GM12878 (cell line): ENCODE measurements around the gene ITGA11. TPM values are rescaled to one million over a fixed set of nuclear protein-coding genes. Genes with fewer than 3 reads are reported as not detected.

ENCODE experiments used
- ATAC-seq: fragments of 200-7000 bp; cut with Tn5 transposase; 3 replicates; pipeline ENCODE4 v1.9.1; 2020; ENCODE audit warnings: mild to moderate bottlenecking, moderate library complexity
- BruUV-seq: library from RNA; stranded (reverse); fragments of 400-500 nt; replicated peaks from 2 replicates; lab custom pipeline; 2021; lab: Mats Ljungman, UMichigan
- CTCF ChIA-PET: fragments of 300-600 bp; sonication (Branson Sonifier 250); formaldehyde crosslinking; extraction: SDS; loops from one replicate; lab custom pipeline; 2021; ENCODE audit warnings: inconsistent platforms; lab: Yijun Ruan, JAX
- POLR2A ChIA-PET: fragments of 350-600 bp; formaldehyde crosslinking; extraction: SDS; loops from one replicate; lab custom pipeline; 2021; ENCODE audit warnings: inconsistent platforms; lab: Charles Lee
- RAD21 ChIA-PET: fragments of 300-600 bp; sonication (Branson Sonifier 250); formaldehyde crosslinking; loops from one replicate; lab custom pipeline; 2023; ENCODE audit warnings: antibody characterized with exemption; ENCODE audit not compliant: unreplicated experiment; lab: Charles Lee
- SMC1A ChIA-PET: fragments of 300-600 bp; sonication (Branson Sonifier 250); formaldehyde crosslinking; loops from one replicate; lab custom pipeline; 2023; ENCODE audit not compliant: unreplicated experiment, uncharacterized antibody; lab: Charles Lee
- DNase-seq: peaks from one replicate; pipeline ENCODE4 v3.0.0-alpha.2; 2011; ENCODE audit warnings: low read depth, low spot score
- FAIRE-seq: peaks from 3 replicates; lab custom pipeline; 2011; peaks lifted over from hg19 to GRCh38; lab: Jason Lieb, UNC
- H2AFZ ChIP-seq: 2 replicates; pipeline ENCODE4 v1.6.0; 2011; ENCODE audit warnings: low read depth, low read length, control low read depth; ENCODE audit not compliant: control insufficient read depth
- H3K27ac ChIP-seq: 2 replicates; pipeline ENCODE4 v1.5.1; 2011; ENCODE audit warnings: control low read depth; ENCODE audit not compliant: control insufficient read depth, insufficient read depth
- H3K27me3 ChIP-seq, 2 experiments: replicated peaks in 1 of 2; 2 replicates each; pipeline versions ENCODE4 v1.6.0 to v1.6.1; 2011; ENCODE audit warnings: low read length in 1 of 2; ENCODE audit not compliant: control insufficient read depth in 2 of 2, insufficient read depth in 2 of 2
- H3K36me3 ChIP-seq, 2 experiments: 2 replicates each; pipeline ENCODE4 v1.5.1; 2011; ENCODE audit warnings: low read length in 1 of 2; ENCODE audit not compliant: control insufficient read depth in 2 of 2, insufficient read depth in 2 of 2
- H3K4me1 ChIP-seq: 2 replicates; pipeline ENCODE4 v1.6.1; 2011; ENCODE audit warnings: mild to moderate bottlenecking, low read length, moderate library complexity, mixed read lengths; ENCODE audit not compliant: control insufficient read depth, insufficient read depth
- H3K4me2 ChIP-seq: 2 replicates; pipeline ENCODE4 v1.6.0; 2011; ENCODE audit warnings: control low read depth; ENCODE audit not compliant: control insufficient read depth, insufficient read depth
- H3K4me3 ChIP-seq: fragments of 200-600 bp; sonication (generic); 2 replicates; pipeline ENCODE4 v1.5.1; 2016
- H3K79me2 ChIP-seq: 2 replicates; pipeline ENCODE4 v1.6.0; 2011; ENCODE audit warnings: low read length; ENCODE audit not compliant: control insufficient read depth, insufficient read depth
- H3K9ac ChIP-seq: 2 replicates; pipeline ENCODE4 v1.8.0; 2011; ENCODE audit warnings: low read length, control low read depth, mixed read lengths; ENCODE audit not compliant: control insufficient read depth, insufficient read depth
- H3K9me3 ChIP-seq: replicated peaks from 3 replicates; pipeline ENCODE4 v1.5.1; 2011; ENCODE audit warnings: mild to moderate bottlenecking, low read length; ENCODE audit not compliant: control insufficient read depth, insufficient read depth
- H4K20me1 ChIP-seq: 2 replicates; pipeline ENCODE4 v1.6.0; 2011; ENCODE audit not compliant: control insufficient read depth, insufficient read depth
- BHLHE40 ChIP-seq, 2 experiments: fragments of 450-650 bp in 1 of 2; IDR thresholded peaks; 2 replicates each; pipeline ENCODE4 v1.6.1; 2011 to 2017; ENCODE audit warnings: low read depth in 2 of 2, borderline replicate concordance in 1 of 2, improper control_type of control experiment in 1 of 2, low read length in 1 of 2, mild to moderate bottlenecking in 1 of 2
- MTA2 ChIP-seq: fragments of 450-650 bp; IDR thresholded peaks from 2 replicates; pipeline ENCODE4 v1.6.1; 2016; ENCODE audit warnings: low read depth, mild to moderate bottlenecking, moderate library complexity
- NR2F1 ChIP-seq: fragments of 450-650 bp; conservative IDR thresholded peaks from 2 replicates; pipeline ENCODE4 v1.6.1; 2017; ENCODE audit warnings: mild to moderate bottlenecking
- SIN3A ChIP-seq: IDR thresholded peaks from 2 replicates; pipeline ENCODE4 v1.6.1; 2012; ENCODE audit warnings: low read depth, low read length, improper control_type of control experiment
- SIX5 ChIP-seq: IDR thresholded peaks from 2 replicates; pipeline ENCODE4 v1.6.1; 2011; ENCODE audit warnings: mild to moderate bottlenecking, low read depth, low read length, moderate library complexity; ENCODE audit not compliant: severe bottlenecking
- SRF ChIP-seq, 2 experiments: IDR thresholded peaks; 2 replicates each; pipeline ENCODE4 v1.6.1; 2011; ENCODE audit warnings: low read depth in 2 of 2, low read length in 2 of 2, mild to moderate bottlenecking in 1 of 2, moderate library complexity in 1 of 2
- WRNIP1 ChIP-seq: IDR thresholded peaks from 2 replicates; pipeline ENCODE4 v1.6.1; 2011; ENCODE audit warnings: low read depth, low read length, improper control_type of control experiment, borderline replicate concordance
- WGBS: methylation state at CpG from one replicate; pipeline ENCODE4 v1.1.6; 2016; ENCODE audit warnings: low lambda C conversion rate; ENCODE audit not compliant: insufficient replicate concordance, insufficient coverage; ENCODE audit errors: missing lambda C conversion rate; 5-methylcytosine and 5-hydroxymethylcytosine counted together
- in situ Hi-C: fragments of 300-500 bp; cut with MboI; formaldehyde crosslinking; loops from 9 replicates; pipeline ENCODE4 v1.14.3; 2018; ENCODE audit warnings: mixed read lengths
- intact Hi-C: fragments of 100-400 bp; cut with micrococcal nuclease; formaldehyde crosslinking; loops from one replicate; pipeline ENCODE4 v1.14.2; 2022; ENCODE audit not compliant: unreplicated experiment
- polyA plus RNA-seq, 11 experiments: library from polyadenylated mRNA; depleted of rRNA in 4 of 11; unstranded in 6 of 11; stranded (reverse) in 5 of 11; fragments of >200 nt; fragmentation: Nextera tagmentation in 4 of 11; fragmentation: Illumina TruSeq in 1 of 11; extraction: Ambion mirVana in 4 of 11; extraction: Trizol in 1 of 11; gene quantifications; 1 replicate in 1 of 11; 2 replicates in 10 of 11; pipeline versions ENCODE4 v1.2.1 to v1.2.3, GENCODE V29; 2011 to 2016; ENCODE audit warnings: inconsistent platforms in 2 of 11, missing spikeins in 2 of 11, low read depth in 1 of 11
- total RNA-seq, 4 experiments: library from RNA; depleted of rRNA in 3 of 4; stranded (reverse); fragments of >200 nt in 3 of 4; fragmentation: Illumina TruSeq in 1 of 4; extraction: Trizol in 1 of 4; gene quantifications; 2 replicates each; pipeline versions ENCODE4 v1.2.1 to v1.2.3, GENCODE V29; 2013 to 2021
- TF ChIP-seq, protein P1 (sequence below): IDR thresholded peaks from 2 replicates; pipeline ENCODE4 v1.6.1; 2012; ENCODE audit warnings: low read depth, low read length, improper control_type of control experiment

ITGA11 gene
- total and polyA plus RNA-seq, 10 of the 15 experiments (the other 5 are each of a cell fraction or from before 2014, with no cell fraction given) = under 0.01 to 0.36 (median 0.13) TPM; not detected in 1

DNA sequence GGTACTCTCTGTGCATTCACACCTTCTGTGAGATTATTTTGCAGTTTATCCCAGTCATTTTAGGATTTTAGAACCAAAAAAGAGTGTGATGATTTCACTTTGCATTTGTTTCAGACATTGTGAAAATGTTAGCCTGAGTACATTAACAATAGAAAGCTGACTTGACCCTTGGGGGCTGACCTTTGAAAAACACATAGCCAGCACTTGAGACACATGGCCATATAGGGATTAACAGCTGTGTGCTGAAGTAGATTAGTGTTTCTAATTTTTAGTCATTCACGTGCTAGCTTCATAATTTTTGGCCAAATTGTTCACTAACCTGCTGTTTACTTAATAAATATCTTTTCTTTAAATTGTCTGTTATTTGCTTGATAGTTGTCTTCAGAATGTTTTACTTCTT, 151.0 kb downstream of the ITGA11 start:
- H3K9ac ChIP-seq = peak overlapping the region; percentile 85; the same call in 1 of the 2 replicates

GRCh38 chr15:68279779-68280753, 151.9 kb downstream of the ITGA11 start:
- no TSS peak for BruUV-seq
- ChIA-PET CTCF (interaction anchor here (0.8 to 2.9 kb wide), 8 partner anchors 9 to 36 kb away, joined by 3 to 30 read pairs (median 5); no protein-coding TSS in a partner anchor), SMC1A (interaction anchor here (0.7 to 3.4 kb wide), 11 partner anchors 10 to 620 kb away, joined by 3 to 20 read pairs (median 5); no protein-coding TSS in a partner anchor), RAD21 (interaction anchor here (0.7 to 3.2 kb wide), 5 partner anchors 12 to 518 kb away, joined by 3 to 11 read pairs (median 3); no protein-coding TSS in a partner anchor), POLR2A (interaction anchor here (0.7 to 1.6 kb wide), 3 partner anchors 14 to 423 kb away, joined by 3 to 7 read pairs (median 3); no protein-coding TSS in a partner anchor)
- in situ Hi-C loops = no loop called here
- H3K79me2 ChIP-seq = peaks cover 74% of the 10 kb centered on the region
- H3K36me3 ChIP-seq = peaks cover 0 to 5% of the 10 kb centered on the region in 2 experiments; a peak in 1 of 4 replicates
- DNase-seq (no peak), ATAC-seq (no peak), FAIRE-seq (no peak)
- H3K9me3 ChIP-seq = peaks cover 5% of the 10 kb centered on the region
- H4K20me1 ChIP-seq = no peaks in the 10 kb centered on the region
- no peak for TF ChIP-seq SIN3A
- TF ChIP-seq, protein P1, sequence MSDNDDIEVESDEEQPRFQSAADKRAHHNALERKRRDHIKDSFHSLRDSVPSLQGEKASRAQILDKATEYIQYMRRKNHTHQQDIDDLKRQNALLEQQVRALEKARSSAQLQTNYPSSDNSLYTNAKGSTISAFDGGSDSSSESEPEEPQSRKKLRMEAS = no peak
- no peak for TF ChIP-seq SIX5
- 0 out of 2 replicates have a peak, but pooled peaks have one; percentile 45 for TF ChIP-seq WRNIP1
- H3K27me3 ChIP-seq = no peaks in the 10 kb centered on the region
- intact Hi-C loops = no loop called here
- H3K4me3 ChIP-seq = peak overlapping the region; percentile 98
- H3K4me1 ChIP-seq = peaks cover 5% of the 10 kb centered on the region
- H3K9ac ChIP-seq = peak overlapping the region; percentile 85
- H3K27ac ChIP-seq = peak overlapping the region; percentile 91
- peak overlapping the region; percentile 85 for H3K4me2 ChIP-seq
- no peak overlapping the region for H2AFZ ChIP-seq
- WGBS = 59% methylated on average over 11 of the region's 11 CpGs

More for the DNA sequence above, 151.0 kb downstream of the ITGA11 start:
- 0 out of 4 replicates have a peak, but pooled peaks of 1 of the 2 experiments have one; percentile 30 for TF ChIP-seq SRF (IDR thresholded peaks at IDR 0.05; ENCODE audit: low read depth in 2 of 2, low read length in 2 of 2)
- TF ChIP-seq MTA2 = no peak
- TF ChIP-seq NR2F1 = peak; percentile 80
- TF ChIP-seq BHLHE40 (IDR thresholded peaks at IDR 0.05; ENCODE audit: borderline replicate concordance in 1 of 2, low read depth in 2 of 2, low read length in 1 of 2) = peak; percentile 58 to 63; a peak in 2 of 4 replicates
- CTCF ChIA-PET = interaction anchor here (1.1 to 2.9 kb wide), 6 partner anchors 10 to 35 kb away, joined by 3 to 30 read pairs (median 6); no protein-coding TSS in a partner anchor
- Histone ChIP-seq H3K27me3 (no peaks in the 10 kb centered on the region), H3K9me3 (peaks cover 5% of the 10 kb centered on the region), H4K20me1 (no peaks in the 10 kb centered on the region), H3K4me2 (peak overlapping the region; percentile 85), H3K79me2 (peaks cover 83% of the 10 kb centered on the region), H3K4me1 (peaks cover 5% of the 10 kb centered on the region), H2AFZ (no peak overlapping the region), H3K4me3 (peak overlapping the region; percentile 98), H3K27ac (peak overlapping the region; percentile 41; the same call in 1 of the 2 replicates), H3K36me3 (peaks cover 0 to 5% of the 10 kb centered on the region in 2 experiments; a peak in 2 of 4 replicates)
- in situ Hi-C loops (no loop called here), intact Hi-C loops (no loop called here)
- RAD21 ChIA-PET = interaction anchor here (0.7 to 3.2 kb wide), 4 partner anchors 11 to 519 kb away, joined by 3 to 11 read pairs (median 4); no protein-coding TSS in a partner anchor
- WGBS = 0% methylated on average over 1 of the region's 1 CpG
- FAIRE-seq = peak; percentile 78
- SMC1A ChIA-PET = interaction anchor here (0.7 to 3.4 kb wide), 8 partner anchors 9 to 621 kb away, joined by 3 to 20 read pairs (median 6); no protein-coding TSS in a partner anchor
- no TSS peak for BruUV-seq
- ATAC-seq = no peak
- POLR2A ChIA-PET = interaction anchor here (0.6 to 1.6 kb wide), 4 partner anchors 13 to 423 kb away, joined by 3 to 7 read pairs (median 3); no protein-coding TSS in a partner anchor
- no peak for DNase-seq
